Smooth muscle cell (in vitro differentiated cells): ENCODE measurements around the gene C13orf42. TPM values are rescaled to one million over a fixed set of nuclear protein-coding genes. Genes with fewer than 3 reads are reported as not detected.

Experiments
- DNase-seq: peaks from one replicate; lab custom pipeline; 2025; ENCODE audit not compliant: unreplicated experiment; lab: John Stamatoyannopoulos, UW
- H2AFZ ChIP-seq: fragments of 200-600 bp; sonication (generic); 2 replicates; pipeline ENCODE4 v1.6.0; 2016; ENCODE audit warnings: antibody characterized with exemption, low read depth, mild to moderate bottlenecking
- H3F3A ChIP-seq: fragments of 200-600 bp; sonication (generic); 2 replicates; pipeline ENCODE4 v1.6.0; 2017; ENCODE audit warnings: antibody characterized with exemption, low read depth
- H3K27ac ChIP-seq: fragments of 200-600 bp; sonication (generic); 2 replicates; pipeline ENCODE4 v1.5.1; 2016; ENCODE audit warnings: low read depth, mild to moderate bottlenecking
- H3K27me3 ChIP-seq: fragments of 200-600 bp; sonication (generic); 2 replicates; pipeline ENCODE4 v1.6.1; 2016; ENCODE audit warnings: low read depth, mild to moderate bottlenecking
- H3K36me3 ChIP-seq: fragments of 200-600 bp; sonication (generic); 2 replicates; pipeline ENCODE4 v1.5.1; 2016; ENCODE audit warnings: low read depth
- H3K4me1 ChIP-seq: fragments of 200-600 bp; sonication (generic); 2 replicates; pipeline ENCODE4 v1.5.1; 2016; ENCODE audit warnings: low read depth
- H3K4me2 ChIP-seq: fragments of 200-600 bp; sonication (generic); 2 replicates; pipeline ENCODE4 v1.6.0; 2016; ENCODE audit warnings: mild to moderate bottlenecking
- H3K4me3 ChIP-seq: fragments of 200-600 bp; sonication (generic); 2 replicates; pipeline ENCODE4 v1.5.1; 2016; ENCODE audit warnings: mild to moderate bottlenecking
- H3K79me2 ChIP-seq: fragments of 200-600 bp; sonication (generic); 2 replicates; pipeline ENCODE4 v1.6.0; 2016; ENCODE audit warnings: low read depth, mild to moderate bottlenecking
- H3K9ac ChIP-seq: fragments of 200-600 bp; sonication (generic); 2 replicates; pipeline ENCODE4 v1.6.0; 2016; ENCODE audit warnings: low read depth
- H3K9me3 ChIP-seq: fragments of 200-600 bp; sonication (generic); replicated peaks from 2 replicates; pipeline ENCODE4 v1.5.1; 2016; ENCODE audit warnings: low read depth
- H4K20me1 ChIP-seq: fragments of 200-600 bp; sonication (generic); 2 replicates; pipeline ENCODE4 v1.6.0; 2016; ENCODE audit warnings: low read depth
- WGBS: methylation state at CpG from one replicate; pipeline ENCODE4 v1.1.7; 2016; ENCODE audit warnings: low lambda C conversion rate; 5-methylcytosine and 5-hydroxymethylcytosine counted together
- polyA plus RNA-seq: library from polyadenylated mRNA; unstranded; fragments of >200 nt; fragmentation: Nextera tagmentation; extraction: Ambion mirVana; gene quantifications from 2 replicates; pipeline ENCODE4 v1.2.1, GENCODE V29; 2016
- total RNA-seq: library from RNA; depleted of rRNA; stranded (reverse); fragments of >200 nt; gene quantifications from 2 replicates; pipeline ENCODE4 v1.2.3, GENCODE V29; 2014
- TF ChIP-seq, protein P1 (sequence below): fragments of 200-600 bp; sonication (generic); IDR thresholded peaks from 2 replicates; pipeline ENCODE4 v1.5.1; 2017; ENCODE audit warnings: borderline replicate concordance, mild to moderate bottlenecking, antibody characterized with exemption; ENCODE audit not compliant: insufficient read depth, poor library complexity, severe bottlenecking

C13orf42 gene
- total RNA-seq (not detected in 2 replicates), polyA plus RNA-seq (not detected in 2 replicates)

DNA sequence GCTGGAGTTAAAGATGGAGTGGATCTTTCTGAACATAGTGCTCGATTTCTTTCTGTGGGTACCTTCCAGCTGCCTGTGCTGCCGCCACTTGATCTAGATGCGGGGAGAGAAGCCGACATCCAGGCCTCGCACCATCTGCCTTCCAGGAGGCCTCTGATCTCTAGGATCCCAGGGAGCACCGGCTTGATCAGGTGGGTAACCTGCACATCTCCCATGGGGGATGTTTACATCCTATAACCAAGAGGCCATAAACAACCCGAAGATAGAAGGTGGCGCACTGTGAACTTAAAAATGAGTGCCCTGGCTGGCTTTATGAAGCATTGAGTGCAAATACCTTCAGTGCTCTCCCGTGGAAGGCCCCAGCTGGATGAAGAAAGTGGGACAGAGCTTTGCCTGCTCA is at the start of gene C13orf42:
C13orf42 (minus strand) TSS at position 101 of the 400 bp plus-strand sequence; CDS start at position 36, 65 bp downstream.
- H3K36me3 ChIP-seq = no peaks in the 10 kb centered on the region
- 91% methylated on average over 9 of the region's 9 CpGs for WGBS
- H3K4me3 ChIP-seq = no peak within 1 kb of the TSS
- H3K27me3 ChIP-seq = peaks cover 7% of the 10 kb centered on the region
- no peak within 1 kb of the TSS for H3K4me2 ChIP-seq
- no peak within 1 kb of the TSS for H3K27ac ChIP-seq
- H3K79me2 ChIP-seq = no peaks in the 10 kb centered on the region
- TF ChIP-seq, protein P1, sequence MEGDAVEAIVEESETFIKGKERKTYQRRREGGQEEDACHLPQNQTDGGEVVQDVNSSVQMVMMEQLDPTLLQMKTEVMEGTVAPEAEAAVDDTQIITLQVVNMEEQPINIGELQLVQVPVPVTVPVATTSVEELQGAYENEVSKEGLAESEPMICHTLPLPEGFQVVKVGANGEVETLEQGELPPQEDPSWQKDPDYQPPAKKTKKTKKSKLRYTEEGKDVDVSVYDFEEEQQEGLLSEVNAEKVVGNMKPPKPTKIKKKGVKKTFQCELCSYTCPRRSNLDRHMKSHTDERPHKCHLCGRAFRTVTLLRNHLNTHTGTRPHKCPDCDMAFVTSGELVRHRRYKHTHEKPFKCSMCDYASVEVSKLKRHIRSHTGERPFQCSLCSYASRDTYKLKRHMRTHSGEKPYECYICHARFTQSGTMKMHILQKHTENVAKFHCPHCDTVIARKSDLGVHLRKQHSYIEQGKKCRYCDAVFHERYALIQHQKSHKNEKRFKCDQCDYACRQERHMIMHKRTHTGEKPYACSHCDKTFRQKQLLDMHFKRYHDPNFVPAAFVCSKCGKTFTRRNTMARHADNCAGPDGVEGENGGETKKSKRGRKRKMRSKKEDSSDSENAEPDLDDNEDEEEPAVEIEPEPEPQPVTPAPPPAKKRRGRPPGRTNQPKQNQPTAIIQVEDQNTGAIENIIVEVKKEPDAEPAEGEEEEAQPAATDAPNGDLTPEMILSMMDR = no peak
- H3K9ac ChIP-seq = no peak within 1 kb of the TSS
- H3K9me3 ChIP-seq = no peaks in the 10 kb centered on the region
- H3K4me1 ChIP-seq = no peaks in the 10 kb centered on the region
- H3F3A ChIP-seq = no peaks in the 10 kb centered on the region
- no peak for DNase-seq
- no peaks in the 10 kb centered on the region for H4K20me1 ChIP-seq
- H2AFZ ChIP-seq = no peak within 1 kb of the TSS

DNA sequence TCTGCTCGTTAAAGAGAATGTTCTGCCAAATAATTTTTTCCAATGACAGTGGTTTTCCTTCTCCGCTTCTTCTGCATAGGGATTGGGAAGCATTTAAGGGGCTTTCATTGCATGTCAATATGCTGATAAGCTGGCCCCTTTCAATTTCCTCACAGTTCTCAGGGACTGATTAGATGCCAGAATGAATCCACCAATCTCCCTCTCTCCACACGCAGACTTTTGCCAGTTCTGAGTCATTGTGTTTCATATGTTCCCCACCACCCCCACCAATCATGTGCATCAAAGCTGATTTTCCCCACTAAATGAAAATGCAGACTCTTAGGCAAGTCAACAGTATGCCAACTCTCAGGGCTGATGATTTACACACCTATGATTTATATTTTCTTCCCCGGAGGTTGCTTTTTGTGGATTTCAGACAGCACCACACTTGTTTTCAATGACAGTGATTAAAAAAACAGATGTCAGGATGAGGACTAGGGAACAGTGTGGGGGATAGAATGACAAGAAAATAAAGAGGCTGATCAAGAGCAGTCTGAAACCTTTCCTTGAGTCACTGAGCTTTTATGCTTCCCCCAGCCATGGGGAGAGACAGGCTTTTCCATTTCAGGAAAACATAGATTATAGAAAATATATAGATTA is 47.9 kb upstream of the C13orf42 start:
- H3K27ac ChIP-seq = no peak overlapping the region
- DNase-seq = no peak
- TF ChIP-seq, protein P1 = no peak
- H4K20me1 ChIP-seq = no peaks in the 10 kb centered on the region
- 30% methylated on average over 4 of the region's 4 CpGs for WGBS
- no peaks in the 10 kb centered on the region for H3K27me3 ChIP-seq
- H3K4me2 ChIP-seq = no peak overlapping the region
- peaks cover under 1% of the 10 kb centered on the region for H3F3A ChIP-seq
- H3K9me3 ChIP-seq = no peaks in the 10 kb centered on the region
- H3K4me3 ChIP-seq = no peak overlapping the region
- H2AFZ ChIP-seq = no peak overlapping the region
- no peaks in the 10 kb centered on the region for H3K36me3 ChIP-seq
- no peaks in the 10 kb centered on the region for H3K4me1 ChIP-seq
- no peak overlapping the region for H3K9ac ChIP-seq
- no peaks in the 10 kb centered on the region for H3K79me2 ChIP-seq

- Histone ChIP-seq H3K9ac (no peak overlapping the region), H3K27me3 (no peaks in the 10 kb centered on the region), H3K9me3 (no peaks in the 10 kb centered on the region), H3K36me3 (no peaks in the 10 kb centered on the region), H3K4me1 (no peaks in the 10 kb centered on the region), H3K4me3 (no peak overlapping the region), H2AFZ (no peak overlapping the region), H3K27ac (no peak overlapping the region), H3K79me2 (no peaks in the 10 kb centered on the region), H4K20me1 (no peaks in the 10 kb centered on the region), H3K4me2 (no peak overlapping the region), H3F3A (peaks cover 3% of the 10 kb centered on the region)
- TF ChIP-seq, protein P1 = no peak
- DNase-seq = no peak
- 93% methylated on average over 4 of the region's 4 CpGs for WGBS
These were observed 47.3 kb upstream of the C13orf42 start for GRCh38 chr13:51158365-51158764.

- Histone ChIP-seq H3K9ac (no peak overlapping the region), H3K27ac (no peak overlapping the region), H3F3A (peaks cover 8% of the 10 kb centered on the region), H3K79me2 (no peaks in the 10 kb centered on the region), H3K36me3 (no peaks in the 10 kb centered on the region), H4K20me1 (no peaks in the 10 kb centered on the region), H2AFZ (no peak overlapping the region), H3K4me2 (no peak overlapping the region), H3K27me3 (no peaks in the 10 kb centered on the region), H3K4me3 (no peak overlapping the region), H3K4me1 (peaks cover 5% of the 10 kb centered on the region), H3K9me3 (no peaks in the 10 kb centered on the region)
- no peak for DNase-seq
- TF ChIP-seq, protein P1 = no peak
- WGBS = 94% methylated on average over 3 of the region's 3 CpGs
These were observed 45.6 kb upstream of the C13orf42 start for GRCh38 chr13:51156648-51157047.
